ENCODE data around the gene NEDD4L.

GRCh38 chr18:58207520-58208152 lies 163.6 kb downstream of the NEDD4L start:
- TF ChIP-seq PATZ1 (CRISPR knock-in tag; IDR thresholded peaks at IDR 0.05; ENCODE audit: borderline replicate concordance): no peak
- no peak for TF ChIP-seq ZFP30 (CRISPR knock-in tag; IDR thresholded peaks at IDR 0.05)
- TF ChIP-seq CSRNP3 (CRISPR knock-in tag; IDR thresholded peaks at IDR 0.05): no peak
- TF ChIP-seq BACH2 (CRISPR knock-in tag; IDR thresholded peaks at IDR 0.05; ENCODE audit: borderline replicate concordance): no peak
- no peak for TF ChIP-seq RARB (CRISPR knock-in tag; IDR thresholded peaks at IDR 0.05)
- TF ChIP-seq ESRRG (CRISPR knock-in tag; IDR thresholded peaks at IDR 0.05): no peak
- no peak for TF ChIP-seq CREB5 (CRISPR knock-in tag; IDR thresholded peaks at IDR 0.05; ENCODE audit: low read depth)
- no peak for TF ChIP-seq SNAI2 (CRISPR knock-in tag; IDR thresholded peaks at IDR 0.05)
- no peak for TF ChIP-seq ZNF70 (CRISPR knock-in tag; IDR thresholded peaks at IDR 0.05)
